T47D (cell line): ENCODE results near the gene NCOA6.

ENCODE experiments used
- DNase-seq, 2 experiments: peaks; one replicate each; pipeline versions ENCODE4 v3.0.0 to v3.0.0-alpha.2; 2011 to 2012; ENCODE audit warnings: low read depth in 1 of 2, low spot score in 1 of 2
- JUND ChIP-seq: IDR thresholded peaks from 2 replicates; pipeline ENCODE4 v1.6.1; 2012; ENCODE audit warnings: low read depth
- in situ Hi-C: cut with HindIII; loops from 2 replicates; pipeline ENCODE4 v1.10.0; 2016; ENCODE audit warnings: low sequenced_read_pairs, low pct_unique_long_range_greater_than_20kb

The NCOA6 gene

GRCh38 chr20:34708621-34709043 lies 116.8 kb downstream of the NCOA6 start:
- in situ Hi-C loops, result no loop called here
- no peak for TF ChIP-seq JUND
- peak; percentile 51 to 55 for DNase-seq

DNA sequence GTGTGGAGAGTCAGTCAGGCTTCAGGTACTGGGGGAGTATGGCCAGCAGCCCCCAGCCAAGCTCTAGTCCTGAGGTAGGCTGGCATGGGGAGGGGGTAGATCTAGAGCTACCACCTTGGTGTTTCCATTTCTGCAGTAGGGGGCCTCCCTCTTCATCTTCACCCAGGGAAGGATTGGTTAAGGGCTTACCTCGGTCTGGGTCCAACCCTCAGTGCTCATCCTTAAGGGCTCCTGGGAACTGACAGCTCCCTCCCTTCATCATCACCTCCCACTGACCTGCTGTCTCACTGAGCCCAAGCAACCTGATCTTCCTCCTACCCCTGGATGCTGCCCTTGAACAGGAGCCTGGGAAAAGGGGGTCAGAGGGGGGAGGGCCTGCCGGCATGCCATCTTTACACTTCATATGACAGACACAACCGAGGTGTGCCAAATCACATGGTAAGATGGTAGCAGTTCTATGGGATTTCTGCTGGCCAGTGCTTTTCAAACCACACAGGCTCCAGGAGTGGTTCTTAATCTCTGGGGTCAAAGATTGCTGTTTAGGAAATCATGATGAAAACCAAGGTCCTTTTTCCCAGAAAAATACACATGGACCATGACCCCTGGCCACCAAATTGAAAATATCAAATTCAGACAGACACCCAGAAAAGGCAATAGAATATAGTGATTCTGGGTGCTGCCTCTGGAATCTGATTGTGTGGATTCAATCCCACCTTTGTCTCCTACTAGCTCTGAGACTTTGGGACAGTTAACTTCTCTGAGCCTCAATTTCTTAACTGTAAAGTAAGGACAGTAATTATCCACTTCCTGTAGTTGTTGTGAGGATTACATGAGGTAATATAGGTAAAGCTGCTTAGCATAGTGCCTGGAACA lies 118.3 kb downstream of the NCOA6 start:
- no peak for TF ChIP-seq JUND
- in situ Hi-C loops, result no loop called here
- no peak for DNase-seq

DNA sequence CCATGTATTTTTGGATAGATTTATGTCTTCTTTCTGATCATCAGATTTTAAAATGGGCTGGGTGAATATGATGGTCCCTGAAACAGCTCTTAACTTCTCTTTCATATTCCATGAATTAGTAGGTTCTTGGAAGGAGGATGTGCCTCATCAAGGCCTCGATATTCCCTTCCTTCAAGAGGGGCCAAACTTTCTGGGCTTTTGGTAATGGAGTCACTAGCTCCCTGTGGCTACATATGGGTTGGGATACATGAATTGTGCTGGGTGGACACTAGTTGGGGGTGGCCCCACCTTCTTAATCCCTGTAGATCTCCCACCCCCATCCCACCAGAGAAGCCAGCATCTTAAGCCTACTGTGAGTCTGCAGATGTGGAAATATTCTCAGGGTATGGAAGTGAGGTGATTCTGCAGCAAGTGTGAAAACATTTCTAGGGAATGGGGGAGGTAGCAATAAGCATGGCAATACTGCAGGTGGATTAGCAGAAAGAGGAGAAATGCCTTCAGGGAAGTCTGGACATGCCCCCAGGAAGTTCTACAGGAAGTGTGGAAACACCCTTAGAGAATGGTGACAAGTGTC lies 119.1 kb downstream of the NCOA6 start:
- no peak for TF ChIP-seq JUND
- in situ Hi-C loops, result no loop called here
- DNase-seq, result no peak

- in situ Hi-C loops, result no loop called here
- DNase-seq, result peak in 1 of 2 experiments; percentile 66
These were observed 119.8 kb downstream of the NCOA6 start for GRCh38 chr20:34705397-34706301.

DNA sequence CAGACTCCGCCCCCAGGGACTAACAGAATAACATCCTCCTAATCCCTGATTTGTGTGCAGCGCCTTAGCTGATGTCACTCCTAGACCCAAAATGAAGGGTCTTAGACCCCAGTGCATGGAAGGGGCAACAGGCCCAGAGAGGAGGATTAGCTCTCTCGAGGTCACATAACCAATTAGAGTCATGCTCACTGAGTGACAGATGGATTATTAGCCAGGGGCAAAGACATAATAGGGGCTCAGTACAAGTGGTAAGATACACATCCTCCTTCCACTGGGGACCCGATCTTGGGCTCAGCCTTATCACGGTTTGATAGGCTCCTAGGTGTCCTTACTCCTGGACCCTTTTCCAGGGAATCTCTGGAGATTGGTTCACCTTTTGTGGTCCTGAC lies 120.4 kb downstream of the NCOA6 start:
- DNase-seq, result no peak
- no peak for TF ChIP-seq JUND
- in situ Hi-C loops, result no loop called here

More at GRCh38 chr20:34705397-34706301, 119.8 kb downstream of the NCOA6 start:
- TF ChIP-seq JUND, result no peak

GRCh38 chr20:34704177-34705007 lies 121.1 kb downstream of the NCOA6 start, which contains the start of gene TP53INP2:
TSS of gene TP53INP2 (plus strand) at chr20:34704344. CDS start at chr20:34708740, 4,396 bp downstream.
- in situ Hi-C loops, result no loop called here
- TF ChIP-seq JUND, result no peak
- peak; percentile 90 to 95 for DNase-seq

DNA sequence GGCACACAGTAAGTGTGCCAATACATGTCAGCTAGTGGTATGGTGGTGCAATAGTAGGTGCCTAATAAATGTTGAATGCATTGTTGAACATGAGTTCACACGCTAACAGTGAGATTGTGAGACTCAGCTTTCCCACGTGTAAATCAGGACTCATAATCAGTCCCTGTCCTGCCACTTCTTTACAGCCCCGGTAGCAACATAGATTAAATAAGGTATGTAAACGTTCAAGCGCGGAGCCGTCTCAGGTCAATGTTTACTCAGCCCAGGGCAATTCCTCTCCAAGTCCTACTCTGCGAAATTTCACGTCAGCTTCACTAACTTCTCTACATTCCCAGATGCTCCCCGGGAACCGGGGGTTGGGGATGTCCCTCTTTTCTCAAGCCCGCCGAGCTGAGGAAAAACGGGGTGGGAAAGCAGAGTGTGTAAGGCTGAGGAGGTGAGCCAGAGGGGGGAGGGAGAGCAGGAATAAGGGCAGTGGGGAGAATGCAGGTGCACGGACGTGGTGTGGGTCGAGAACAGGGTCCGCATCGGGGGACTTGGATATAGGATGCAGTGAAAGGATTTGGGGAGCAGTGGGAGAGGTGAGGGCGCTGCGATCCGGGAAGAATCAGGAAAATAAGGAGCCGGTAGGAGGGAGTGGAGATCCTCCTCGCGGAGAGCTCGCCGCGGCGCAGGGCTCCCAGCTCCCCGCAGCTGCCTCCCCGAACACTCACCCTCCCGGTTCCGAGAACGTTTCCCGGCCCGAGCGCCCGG lies 121.9 kb downstream of the NCOA6 start:
- no peak for TF ChIP-seq JUND
- in situ Hi-C loops, result no loop called here
- peak in 1 of 2 experiments; percentile 88 for DNase-seq

- DNase-seq, result no peak
- in situ Hi-C loops, result no loop called here
- TF ChIP-seq JUND, result no peak
These were observed 122.4 kb downstream of the NCOA6 start for GRCh38 chr20:34703061-34703423.

GRCh38 chr20:34701405-34702085 lies 123.9 kb downstream of the NCOA6 start:
- in situ Hi-C loops, result no loop called here
- no peak for TF ChIP-seq JUND
- peak in 1 of 2 experiments; percentile 55 for DNase-seq

- no peak for DNase-seq
- TF ChIP-seq JUND, result no peak
- in situ Hi-C loops, result no loop called here
These were observed 132.0 kb downstream of the NCOA6 start for GRCh38 chr20:34693414-34693813.

DNA sequence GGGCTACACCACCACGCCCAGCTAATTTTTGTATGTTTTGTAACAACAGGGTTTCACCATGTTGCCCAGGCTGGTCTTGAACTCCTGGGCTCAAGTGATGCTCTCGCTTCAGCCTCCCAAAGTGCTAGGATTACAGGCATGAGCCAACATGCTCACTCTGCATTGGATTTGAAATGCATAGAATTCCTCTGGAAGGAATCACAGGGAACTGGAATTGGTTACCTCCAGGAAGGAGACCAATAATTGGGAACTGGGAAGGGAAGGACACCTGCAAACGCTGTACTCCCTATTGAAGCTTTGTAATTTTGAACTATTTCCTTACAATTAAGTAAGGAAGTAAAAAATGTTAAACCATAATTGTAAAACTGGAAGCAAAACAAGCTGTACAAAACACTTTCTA lies 133.6 kb downstream of the NCOA6 start:
- in situ Hi-C loops, result no loop called here
- no peak for TF ChIP-seq JUND
- no peak for DNase-seq
